K562 (cell line): ENCODE results near the gene EXOC4. TPM values are rescaled to one million over a fixed set of nuclear protein-coding genes. Genes with fewer than 3 reads are reported as not detected.

Source experiments
- ATAC-seq: fragments of 200-7000 bp; cut with Tn5 transposase; 3 replicates; pipeline ENCODE4 v1.9.1; 2020; ENCODE audit warnings: moderate library complexity
- BruUV-seq: library from RNA; stranded (reverse); fragments of 400-500 nt; replicated peaks from 2 replicates; lab custom pipeline; 2021; lab: Mats Ljungman, UMichigan
- CTCF ChIA-PET: fragments of 300-600 bp; formaldehyde crosslinking; extraction: SDS; loops from one replicate; lab custom pipeline; 2021; ENCODE audit warnings: low intra/inter-chr PET ratio; lab: Yijun Ruan, JAX
- POLR2A ChIA-PET: fragments of 300-600, 350-650 bp; sonication (Branson Sonifier 250); formaldehyde crosslinking; extraction: SDS; loops from one replicate; lab custom pipeline; 2021; ENCODE audit warnings: antibody characterized with exemption, inconsistent platforms; lab: Yijun Ruan, JAX
- DNase-seq, 4 experiments: peaks; one replicate each; pipeline versions ENCODE4 v3.0.0 to v3.0.0-alpha.2; 2011 to 2018; ENCODE audit warnings: low spot score in 3 of 4, mixed read lengths in 3 of 4; ENCODE audit errors: extremely low read depth in 1 of 4
- FAIRE-seq: peaks from 2 replicates; lab custom pipeline; 2011; peaks lifted over from hg19 to GRCh38; lab: Jason Lieb, UNC
- H2AFZ ChIP-seq: 2 replicates; pipeline ENCODE4 v1.6.0; 2011; ENCODE audit warnings: low read depth, low read length, control low read depth, inconsistent platforms
- H3K27ac ChIP-seq: fragments of 200-600 bp; 3 replicates; pipeline ENCODE4 v1.8.0; 2011; ENCODE audit warnings: low read depth, mild to moderate bottlenecking, control low read depth, inconsistent platforms, low read length, moderate library complexity, mixed read lengths; ENCODE audit errors: extremely low read depth
- H3K27me3 ChIP-seq, 2 experiments: fragments of 300-600 bp in 1 of 2; 2 replicates in 1 of 2; 3 replicates in 1 of 2; pipeline versions ENCODE4 v1.6.0 to v1.8.0; 2011; ENCODE audit warnings: inconsistent platforms in 2 of 2, low read length in 2 of 2, mild to moderate bottlenecking in 1 of 2, mixed read lengths in 1 of 2, moderate library complexity in 1 of 2; ENCODE audit not compliant: control insufficient read depth in 2 of 2, insufficient read depth in 2 of 2
- H3K36me3 ChIP-seq: fragments of 300-600 bp; 3 replicates; pipeline ENCODE4 v1.8.0; 2011; ENCODE audit warnings: mild to moderate bottlenecking, low read length, inconsistent platforms; ENCODE audit not compliant: control insufficient read depth, insufficient read depth
- H3K4me1 ChIP-seq, 2 experiments: fragments of 200-600 bp in 1 of 2; replicated peaks in 1 of 2; 2 replicates in 1 of 2; 3 replicates in 1 of 2; pipeline versions ENCODE4 v1.5.1 to v1.8.0; 2011; ENCODE audit warnings: inconsistent platforms in 2 of 2, low read length in 2 of 2, mild to moderate bottlenecking in 1 of 2, mixed read lengths in 1 of 2, moderate library complexity in 1 of 2; ENCODE audit not compliant: control insufficient read depth in 2 of 2, insufficient read depth in 2 of 2
- H3K4me2 ChIP-seq: 2 replicates; pipeline ENCODE4 v1.6.1; 2011; ENCODE audit warnings: low read length, control low read depth, inconsistent platforms, mixed read lengths; ENCODE audit not compliant: insufficient read depth
- H3K4me3 ChIP-seq: fragments of 200-600 bp; sonication (generic), shearing (Covaris generic); 2 replicates; pipeline ENCODE4 v1.5.1; 2016; ENCODE audit warnings: control low read depth, inconsistent platforms
- H3K79me2 ChIP-seq: fragments of 200-600 bp; 3 replicates; pipeline ENCODE4 v1.8.0; 2011; ENCODE audit warnings: low read length, inconsistent platforms; ENCODE audit not compliant: control insufficient read depth, insufficient read depth
- H3K9ac ChIP-seq, 2 experiments: 2 replicates each; pipeline versions ENCODE4 v1.6.0 to v1.6.1; 2011; ENCODE audit warnings: low read depth in 2 of 2, low read length in 2 of 2, control low read depth in 1 of 2, inconsistent platforms in 1 of 2, mild to moderate bottlenecking in 1 of 2, mixed read lengths in 1 of 2; ENCODE audit not compliant: insufficient read depth in 1 of 2
- H3K9me1 ChIP-seq: one replicate; pipeline ENCODE4 v1.6.0; 2011; ENCODE audit warnings: inconsistent platforms, mild to moderate bottlenecking, low read length, moderate library complexity; ENCODE audit not compliant: control insufficient read depth, insufficient read depth
- H3K9me3 ChIP-seq: replicated peaks from 2 replicates; pipeline ENCODE4 v1.5.1; 2011; ENCODE audit warnings: low read depth, low read length, inconsistent platforms; ENCODE audit not compliant: control insufficient read depth, insufficient read depth
- H4K20me1 ChIP-seq: replicated peaks from 2 replicates; pipeline ENCODE4 v1.6.1; 2011; ENCODE audit warnings: low read length, inconsistent platforms, mixed read lengths; ENCODE audit not compliant: control insufficient read depth, insufficient read depth
- ATF7 ChIP-seq: fragments of 450-650 bp; IDR thresholded peaks from 2 replicates; pipeline ENCODE4 v1.7.1; 2014; ENCODE audit warnings: mild to moderate bottlenecking, moderate library complexity
- FUS ChIP-seq: fragments of 200-400 bp; formaldehyde crosslinking; optimal IDR thresholded peaks from 2 replicates; pipeline ENCODE3; 2017; ENCODE audit warnings: low read depth, low read length
- KHSRP ChIP-seq: fragments of 450-650 bp; IDR thresholded peaks from 2 replicates; pipeline ENCODE4 v1.6.1; 2017
- NFIC ChIP-seq: fragments of 450-650 bp; IDR thresholded peaks from 2 replicates; pipeline ENCODE4 v1.6.1; 2017; ENCODE audit warnings: mild to moderate bottlenecking, inconsistent platforms
- POLR2A ChIP-seq: fragments of 450-650 bp; conservative IDR thresholded peaks from 2 replicates; pipeline ENCODE4 v1.6.1; 2016
- POLR2AphosphoS2 ChIP-seq: IDR thresholded peaks from 2 replicates; pipeline ENCODE4 v1.6.1; 2012; ENCODE audit warnings: low read length, improper control_type of control experiment
- RCOR1 ChIP-seq, 2 experiments: IDR thresholded peaks; 2 replicates each; pipeline ENCODE4 v1.6.1; 2012; ENCODE audit warnings: low read depth in 2 of 2, low read length in 2 of 2, borderline replicate concordance in 1 of 2, improper control_type of control experiment in 1 of 2
- WHSC1 ChIP-seq: IDR thresholded peaks from one replicate; pipeline ENCODE4 v1.6.1; 2012; ENCODE audit warnings: low read length, control low read depth, inconsistent platforms
- ZNF134 ChIP-seq: fragments of 250-450 bp; sonication (Bioruptor Pico); conservative IDR thresholded peaks from 2 replicates; pipeline ENCODE4 v1.4.0; 2020
- WGBS: fragments of 100-300 bp; shearing (Covaris generic); methylation state at CpG from one replicate; pipeline ENCODE4 v1.1.6; 2016; ENCODE audit warnings: low coverage, mixed read lengths; ENCODE audit not compliant: insufficient coverage; ENCODE audit errors: missing lambda C conversion rate; 5-methylcytosine and 5-hydroxymethylcytosine counted together
- in situ Hi-C: fragments of 300-500 bp; cut with MboI; formaldehyde crosslinking; loops from 4 replicates; pipeline ENCODE4 v1.15.0; 2018; ENCODE audit warnings: inconsistent platforms, mixed read lengths
- intact Hi-C: fragments of 100-400 bp; cut with micrococcal nuclease; formaldehyde crosslinking; loops from 2 replicates; pipeline ENCODE4 v1.14.2; 2022
- polyA plus RNA-seq, 8 experiments: library from polyadenylated mRNA; depleted of rRNA in 4 of 8; stranded (reverse) in 5 of 8; unstranded in 3 of 8; fragments of >200 nt; fragmentation: Nextera tagmentation in 2 of 8; fragmentation: Illumina TruSeq in 1 of 8; extraction: Ambion mirVana in 2 of 8; extraction: Trizol in 1 of 8; gene quantifications; 2 replicates each; pipeline versions ENCODE4 v1.2.1 to v1.2.3, GENCODE V29; 2011 to 2014; ENCODE audit warnings: inconsistent platforms in 1 of 8, missing spikeins in 1 of 8
- total RNA-seq, 7 experiments: library from RNA; depleted of rRNA in 6 of 7; stranded (reverse); fragments of >200 nt in 6 of 7; fragmentation: Illumina TruSeq in 2 of 7; extraction: Trizol in 2 of 7; gene quantifications; 2 replicates each; pipeline versions ENCODE4 v1.2.1 to v1.2.3, GENCODE V29; 2011 to 2021; ENCODE audit warnings: low replicate concordance in 1 of 7
- TF ChIP-seq, protein P1 (sequence below): sonication (generic); formaldehyde crosslinking; IDR thresholded peaks from 2 replicates; pipeline ENCODE4 v1.8.0; 2022; ENCODE audit warnings: mild to moderate bottlenecking, missing genetic modification reagents
- TF ChIP-seq, protein P2 (sequence below), 3 experiments: fragments of 200-800 bp in 1 of 3; fragments of 250-450 bp in 1 of 3; fragments of 450-650 bp in 1 of 3; sonication (Bioruptor Pico) in 1 of 3; sonication (Bioruptor generic) in 1 of 3; formaldehyde crosslinking in 1 of 3; IDR thresholded peaks; 2 replicates each; pipeline versions ENCODE4 v1.6.1 to v1.8.0; 2016 to 2022; ENCODE audit warnings: mild to moderate bottlenecking in 2 of 3, missing genetic modification characterization in 2 of 3, missing compliant biosample characterization in 1 of 3, moderate library complexity in 1 of 3

Gene EXOC4
- total and polyA plus RNA-seq, 9 of the 15 experiments (the other 6 are each of a cell fraction or from before 2014, with no cell fraction given): 18.5 to 73.1 (median 46.6) TPM

DNA sequence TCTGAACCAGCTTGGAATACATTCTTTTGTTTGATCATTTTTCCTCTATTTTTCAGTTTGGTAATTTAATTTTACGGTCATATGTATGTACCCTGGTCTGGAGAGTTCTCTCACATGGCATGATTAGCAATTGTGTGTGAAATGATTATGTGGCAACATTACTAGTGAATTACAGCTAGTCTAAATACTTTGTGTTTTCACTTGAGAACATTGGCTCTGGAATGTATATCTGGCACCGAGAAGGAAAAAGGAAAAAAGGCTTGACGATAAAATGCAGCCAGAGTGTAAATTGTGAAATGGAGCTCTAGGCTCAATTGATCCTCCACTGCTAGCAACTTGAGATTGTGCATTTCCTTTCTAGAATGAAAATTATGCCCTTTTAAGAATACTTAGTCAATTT, 397.2 kb downstream of the EXOC4 start:
- Histone ChIP-seq H3K9me3 (no peaks in the 10 kb centered on the region), H3K4me2 (no peak overlapping the region), H3K79me2 (no peaks in the 10 kb centered on the region), H3K9me1 (no peaks in the 10 kb centered on the region), H3K9ac (no peak overlapping the region), H3K4me3 (no peak overlapping the region), H3K4me1 (no peaks in the 10 kb centered on the region), H2AFZ (no peak overlapping the region), H4K20me1 (no peaks in the 10 kb centered on the region), H3K27ac (no peak overlapping the region), H3K27me3 (no peaks in the 10 kb centered on the region), H3K36me3 (no peaks in the 10 kb centered on the region)
- CTCF ChIA-PET: no interaction called here
- DNase-seq: no peak
- intact Hi-C loops: no loop called here
- no peak for ATAC-seq
- BruUV-seq: no TSS peak
- FAIRE-seq: no peak
- WGBS: 58% methylated on average over 3 of the region's 3 CpGs
- in situ Hi-C loops: no loop called here
- TF ChIP-seq FUS (no peak), ZNF134 (no peak), WHSC1 (no peak), RCOR1 (IDR thresholded peaks at IDR 0.05; ENCODE audit: borderline replicate concordance in 1 of 2, low read depth in 2 of 2, low read length in 2 of 2) (no peak), POLR2AphosphoS2 (no peak), ATF7 (no peak), KHSRP (no peak), POLR2A (no peak), NFIC (no peak)
- TF ChIP-seq, protein P1, sequence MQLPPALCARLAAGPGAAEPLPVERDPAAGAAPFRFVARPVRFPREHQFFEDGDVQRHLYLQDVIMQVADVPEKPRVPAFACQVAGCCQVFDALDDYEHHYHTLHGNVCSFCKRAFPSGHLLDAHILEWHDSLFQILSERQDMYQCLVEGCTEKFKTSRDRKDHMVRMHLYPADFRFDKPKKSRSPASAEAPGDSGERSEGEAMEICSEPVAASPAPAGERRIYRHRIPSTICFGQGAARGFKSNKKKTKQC: no peak
- TF ChIP-seq, protein P2, sequence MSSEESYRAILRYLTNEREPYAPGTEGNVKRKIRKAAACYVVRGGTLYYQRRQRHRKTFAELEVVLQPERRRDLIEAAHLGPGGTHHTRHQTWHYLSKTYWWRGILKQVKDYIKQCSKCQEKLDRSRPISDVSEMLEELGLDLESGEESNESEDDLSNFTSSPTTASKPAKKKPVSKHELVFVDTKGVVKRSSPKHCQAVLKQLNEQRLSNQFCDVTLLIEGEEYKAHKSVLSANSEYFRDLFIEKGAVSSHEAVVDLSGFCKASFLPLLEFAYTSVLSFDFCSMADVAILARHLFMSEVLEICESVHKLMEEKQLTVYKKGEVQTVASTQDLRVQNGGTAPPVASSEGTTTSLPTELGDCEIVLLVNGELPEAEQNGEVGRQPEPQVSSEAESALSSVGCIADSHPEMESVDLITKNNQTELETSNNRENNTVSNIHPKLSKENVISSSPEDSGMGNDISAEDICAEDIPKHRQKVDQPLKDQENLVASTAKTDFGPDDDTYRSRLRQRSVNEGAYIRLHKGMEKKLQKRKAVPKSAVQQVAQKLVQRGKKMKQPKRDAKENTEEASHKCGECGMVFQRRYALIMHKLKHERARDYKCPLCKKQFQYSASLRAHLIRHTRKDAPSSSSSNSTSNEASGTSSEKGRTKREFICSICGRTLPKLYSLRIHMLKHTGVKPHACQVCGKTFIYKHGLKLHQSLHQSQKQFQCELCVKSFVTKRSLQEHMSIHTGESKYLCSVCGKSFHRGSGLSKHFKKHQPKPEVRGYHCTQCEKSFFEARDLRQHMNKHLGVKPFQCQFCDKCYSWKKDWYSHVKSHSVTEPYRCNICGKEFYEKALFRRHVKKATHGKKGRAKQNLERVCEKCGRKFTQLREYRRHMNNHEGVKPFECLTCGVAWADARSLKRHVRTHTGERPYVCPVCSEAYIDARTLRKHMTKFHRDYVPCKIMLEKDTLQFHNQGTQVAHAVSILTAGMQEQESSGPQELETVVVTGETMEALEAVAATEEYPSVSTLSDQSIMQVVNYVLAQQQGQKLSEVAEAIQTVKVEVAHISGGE (CRISPR knock-in tag; IDR thresholded peaks at IDR 0.05): no peak
- POLR2A ChIA-PET: interaction anchor here (1.1 kb wide), 1 partner anchor 16 kb away, joined by 3 read pairs; no protein-coding TSS in a partner anchor
